DOHH2 (cell line): ENCODE measurements around the gene MAGI1.

Source experiments
- H3F3A ChIP-seq: fragments of 200-600 bp; sonication (generic), shearing (Covaris generic); 2 replicates; pipeline ENCODE4 v1.6.0; 2016; ENCODE audit warnings: antibody characterized with exemption, mild to moderate bottlenecking; ENCODE audit not compliant: control insufficient read depth, insufficient read depth
- H3K27ac ChIP-seq: fragments of 200-600 bp; sonication (generic); 2 replicates; pipeline ENCODE4 v1.5.1; 2014; ENCODE audit warnings: low read depth, mild to moderate bottlenecking, low read length, moderate library complexity
- H3K27me3 ChIP-seq: fragments of 200-600 bp; sonication (generic); 2 replicates; pipeline ENCODE4 v1.6.1; 2014; ENCODE audit warnings: mild to moderate bottlenecking, low read length, mixed read lengths; ENCODE audit not compliant: control insufficient read depth
- H3K36me3 ChIP-seq: fragments of 200-600 bp; sonication (generic); 2 replicates; pipeline ENCODE4 v1.6.1; 2014; ENCODE audit warnings: mild to moderate bottlenecking, low read length, moderate library complexity, mixed read lengths; ENCODE audit not compliant: control insufficient read depth
- H3K4me1 ChIP-seq: fragments of 200-600 bp; sonication (generic); 2 replicates; pipeline ENCODE4 v1.6.1; 2014; ENCODE audit warnings: mild to moderate bottlenecking, low read length, mixed read lengths; ENCODE audit not compliant: control insufficient read depth
- H3K4me2 ChIP-seq: fragments of 200-600 bp; sonication (generic); 2 replicates; pipeline ENCODE4 v1.6.0; 2014; ENCODE audit warnings: mild to moderate bottlenecking, low read length, moderate library complexity
- H3K4me3 ChIP-seq: fragments of 200-600 bp; sonication (generic); 2 replicates; pipeline ENCODE4 v1.5.1; 2014; ENCODE audit warnings: mild to moderate bottlenecking, low read length, mixed read lengths
- H3K79me2 ChIP-seq: fragments of 200-600 bp; sonication (generic); 2 replicates; pipeline ENCODE4 v1.6.1; 2014; ENCODE audit warnings: mild to moderate bottlenecking, low read length, mixed read lengths; ENCODE audit not compliant: control insufficient read depth
- H3K9me2 ChIP-seq: fragments of 200-600 bp; sonication (generic); replicated peaks from 2 replicates; pipeline ENCODE4 v1.6.1; 2014; ENCODE audit warnings: mild to moderate bottlenecking, low read length, mixed read lengths; ENCODE audit not compliant: control insufficient read depth
- H3K9me3 ChIP-seq: fragments of 200-600 bp; sonication (generic); 2 replicates; pipeline ENCODE4 v1.6.1; 2014; ENCODE audit warnings: antibody characterized with exemption, low read length, mixed read lengths; ENCODE audit not compliant: control insufficient read depth, insufficient read depth
- H4K20me1 ChIP-seq: fragments of 200-600 bp; sonication (generic); 2 replicates; pipeline ENCODE4 v1.6.0; 2014; ENCODE audit warnings: low read depth, mild to moderate bottlenecking, antibody characterized with exemption, low read length, moderate library complexity; ENCODE audit not compliant: control insufficient read depth, insufficient read depth
- EZH2phosphoT487 ChIP-seq: fragments of 200-600 bp; sonication (generic); IDR thresholded peaks from 2 replicates; pipeline ENCODE4 v1.6.1; 2017; ENCODE audit warnings: borderline replicate concordance, mild to moderate bottlenecking, antibody characterized with exemption, low read length, moderate library complexity, mixed read lengths
- TF ChIP-seq, protein P1 (sequence below): fragments of 200-600 bp; sonication (generic); IDR thresholded peaks from one replicate; pipeline ENCODE4 v1.5.1; 2014; ENCODE audit warnings: antibody characterized with exemption, mild to moderate bottlenecking, low read depth, low read length; ENCODE audit not compliant: poor library complexity, severe bottlenecking

Gene MAGI1

DNA sequence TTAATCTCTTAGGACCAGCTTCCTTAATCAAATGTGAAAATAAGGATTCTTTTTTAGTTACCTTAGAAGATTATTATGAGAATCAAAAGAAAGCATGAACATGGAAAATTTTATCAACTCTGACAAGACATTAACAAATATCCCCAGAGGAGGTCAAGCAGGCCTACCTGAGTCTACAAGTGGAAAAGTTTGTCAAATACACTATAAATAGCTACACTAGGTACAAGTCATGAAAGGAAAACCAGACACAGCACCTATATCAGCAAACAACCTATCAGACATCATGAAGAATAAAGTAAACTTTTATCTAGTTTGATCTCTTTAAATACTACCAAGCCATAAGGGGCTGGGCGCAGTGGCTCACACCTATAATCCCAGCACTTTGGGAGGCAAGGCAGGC lies 126.1 kb downstream of the MAGI1 start:
- no peak overlapping the region for H3K4me2 ChIP-seq
- no peaks in the 10 kb centered on the region for H4K20me1 ChIP-seq
- H3K9me3 ChIP-seq: no peaks in the 10 kb centered on the region
- H3K27ac ChIP-seq: no peak overlapping the region
- no peak for TF ChIP-seq EZH2phosphoT487
- TF ChIP-seq, protein P1, sequence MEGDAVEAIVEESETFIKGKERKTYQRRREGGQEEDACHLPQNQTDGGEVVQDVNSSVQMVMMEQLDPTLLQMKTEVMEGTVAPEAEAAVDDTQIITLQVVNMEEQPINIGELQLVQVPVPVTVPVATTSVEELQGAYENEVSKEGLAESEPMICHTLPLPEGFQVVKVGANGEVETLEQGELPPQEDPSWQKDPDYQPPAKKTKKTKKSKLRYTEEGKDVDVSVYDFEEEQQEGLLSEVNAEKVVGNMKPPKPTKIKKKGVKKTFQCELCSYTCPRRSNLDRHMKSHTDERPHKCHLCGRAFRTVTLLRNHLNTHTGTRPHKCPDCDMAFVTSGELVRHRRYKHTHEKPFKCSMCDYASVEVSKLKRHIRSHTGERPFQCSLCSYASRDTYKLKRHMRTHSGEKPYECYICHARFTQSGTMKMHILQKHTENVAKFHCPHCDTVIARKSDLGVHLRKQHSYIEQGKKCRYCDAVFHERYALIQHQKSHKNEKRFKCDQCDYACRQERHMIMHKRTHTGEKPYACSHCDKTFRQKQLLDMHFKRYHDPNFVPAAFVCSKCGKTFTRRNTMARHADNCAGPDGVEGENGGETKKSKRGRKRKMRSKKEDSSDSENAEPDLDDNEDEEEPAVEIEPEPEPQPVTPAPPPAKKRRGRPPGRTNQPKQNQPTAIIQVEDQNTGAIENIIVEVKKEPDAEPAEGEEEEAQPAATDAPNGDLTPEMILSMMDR: no peak
- no peak overlapping the region for H3K4me3 ChIP-seq
- no peaks in the 10 kb centered on the region for H3K9me2 ChIP-seq
- no peaks in the 10 kb centered on the region for H3F3A ChIP-seq
- H3K27me3 ChIP-seq: no peaks in the 10 kb centered on the region
- H3K79me2 ChIP-seq: no peaks in the 10 kb centered on the region
- no peaks in the 10 kb centered on the region for H3K36me3 ChIP-seq
- no peaks in the 10 kb centered on the region for H3K4me1 ChIP-seq

DNA sequence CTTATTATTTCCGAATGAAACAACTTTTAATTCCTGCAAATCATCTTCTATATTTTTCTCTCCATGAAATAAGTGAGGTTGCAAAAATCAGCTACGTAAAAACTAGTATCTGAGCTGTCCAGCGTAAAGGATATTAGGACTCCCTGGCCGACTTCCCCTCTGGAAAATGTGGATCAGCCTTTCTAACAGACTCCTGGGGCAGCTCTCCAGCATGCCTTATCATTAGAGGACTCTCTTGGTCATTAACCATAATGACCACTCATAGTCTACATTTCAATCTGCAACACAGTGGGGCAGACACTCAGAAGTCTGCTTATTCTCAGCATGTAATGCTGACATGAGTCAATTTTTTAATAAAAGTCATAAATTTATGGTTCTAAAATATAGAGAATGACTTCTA lies 130.1 kb downstream of the MAGI1 start:
- no peaks in the 10 kb centered on the region for H4K20me1 ChIP-seq
- no peak for TF ChIP-seq EZH2phosphoT487
- TF ChIP-seq, protein P1: no peak

DNA sequence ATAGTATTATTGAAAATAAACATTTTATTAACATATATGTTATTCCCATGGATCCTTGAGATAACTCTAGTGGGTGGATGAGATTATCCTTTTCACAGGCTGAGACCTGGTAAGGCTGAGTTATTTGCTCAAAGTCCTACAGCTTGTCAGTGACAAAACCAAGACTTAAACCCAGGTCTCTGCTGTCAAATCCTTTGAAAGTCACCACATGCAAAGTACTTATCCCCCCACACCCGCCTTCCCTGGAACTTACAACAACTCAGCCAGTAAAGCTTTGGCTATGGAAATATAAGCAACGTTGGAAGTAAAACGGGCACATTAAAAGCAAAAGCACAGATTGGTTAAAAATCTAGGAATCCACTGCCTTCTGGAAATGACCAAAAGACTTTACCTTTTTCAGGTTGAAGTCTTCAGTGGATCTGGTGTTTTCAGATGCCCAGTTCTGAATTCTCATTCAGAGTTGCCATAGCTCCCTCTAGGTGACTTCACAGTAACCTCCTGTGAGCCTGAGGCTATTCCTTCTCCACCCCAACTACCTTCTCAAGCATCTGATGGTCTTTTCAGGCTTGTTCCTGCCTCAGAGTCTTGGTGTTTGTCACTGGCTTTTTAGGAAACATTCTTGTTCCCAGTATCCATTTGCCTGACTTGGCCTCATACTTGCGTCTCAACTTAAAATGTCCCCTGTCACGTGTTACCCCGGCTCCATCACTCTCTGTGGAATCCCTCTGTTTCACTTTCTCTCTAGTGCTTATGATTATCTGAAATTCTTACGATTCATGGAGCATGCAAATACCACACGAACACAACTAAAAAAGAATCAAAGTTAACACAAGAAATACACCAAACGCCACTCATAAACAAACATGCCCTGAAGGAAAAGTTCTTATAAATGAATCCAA lies 131.2 kb downstream of the MAGI1 start:
- no peak overlapping the region for H3K4me2 ChIP-seq
- H3K79me2 ChIP-seq: no peaks in the 10 kb centered on the region
- no peak overlapping the region for H3K27ac ChIP-seq
- TF ChIP-seq, protein P1: no peak
- no peak for TF ChIP-seq EZH2phosphoT487
- no peaks in the 10 kb centered on the region for H3K36me3 ChIP-seq
- no peaks in the 10 kb centered on the region for H3F3A ChIP-seq
- H3K9me3 ChIP-seq: no peaks in the 10 kb centered on the region
- no peaks in the 10 kb centered on the region for H3K4me1 ChIP-seq
- no peaks in the 10 kb centered on the region for H3K9me2 ChIP-seq
- no peaks in the 10 kb centered on the region for H4K20me1 ChIP-seq
- no peaks in the 10 kb centered on the region for H3K27me3 ChIP-seq
- no peak overlapping the region for H3K4me3 ChIP-seq

More for the DNA sequence above, 130.1 kb downstream of the MAGI1 start:
- Histone ChIP-seq H3K27me3 (no peaks in the 10 kb centered on the region), H3K4me3 (no peak overlapping the region), H3K4me1 (no peaks in the 10 kb centered on the region), H3K9me2 (no peaks in the 10 kb centered on the region), H3K4me2 (no peak overlapping the region), H3K36me3 (no peaks in the 10 kb centered on the region), H3K27ac (no peak overlapping the region), H3K79me2 (no peaks in the 10 kb centered on the region), H3K9me3 (no peaks in the 10 kb centered on the region), H3F3A (no peaks in the 10 kb centered on the region)
